GM11168 (cell line): ENCODE measurements around the gene PPARA.

Source experiments
- in situ Hi-C: fragments of 300-500 bp; cut with MboI; formaldehyde crosslinking; loops from one replicate; pipeline ENCODE4 v1.12.0; 2022; ENCODE audit warnings: low sequenced_read_pairs; ENCODE audit not compliant: unreplicated experiment

Gene PPARA

DNA sequence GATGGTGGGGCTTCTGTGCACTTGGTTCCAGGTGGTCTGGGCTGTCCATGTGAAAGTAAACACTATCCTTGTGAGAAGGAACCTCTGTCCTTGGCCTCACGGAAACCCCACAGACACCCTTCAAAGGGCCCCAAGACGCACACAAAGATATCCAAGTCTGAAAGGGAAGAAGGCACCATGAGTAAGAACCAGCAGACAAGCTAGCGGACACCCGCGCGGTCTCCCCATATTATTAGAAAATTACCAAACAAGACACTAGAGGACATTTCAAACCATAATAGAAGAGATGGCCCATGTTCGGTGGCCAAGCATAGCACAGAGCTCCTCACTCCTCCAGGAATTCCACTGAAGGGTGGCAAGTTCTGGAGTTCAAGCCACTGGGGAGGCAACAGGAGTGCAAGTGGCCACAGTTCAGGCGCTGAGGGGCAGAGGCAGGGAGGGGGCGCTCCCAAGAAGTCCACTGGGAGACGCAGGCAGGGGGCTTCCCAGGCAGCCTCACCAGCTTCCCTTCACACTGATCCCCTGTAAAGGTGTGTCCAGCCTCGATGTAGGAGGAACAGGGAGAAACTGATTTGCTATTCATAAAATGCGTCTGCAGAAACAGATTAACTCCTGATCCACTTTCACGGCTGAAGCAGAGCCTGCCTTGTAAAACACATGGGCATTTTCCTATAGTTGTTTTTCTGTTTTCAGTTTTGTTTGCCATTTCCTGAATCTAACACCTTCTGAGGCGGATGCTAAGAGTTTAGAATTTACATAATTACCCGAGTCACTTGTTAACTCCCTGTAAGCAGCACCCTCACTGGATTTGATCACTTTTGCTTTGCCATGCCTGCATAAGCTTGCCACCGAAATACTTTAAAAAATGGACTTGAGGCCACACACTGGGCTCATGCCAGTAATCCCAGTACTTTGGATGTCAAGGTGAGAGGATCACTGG is 9.1 kb upstream of the PPARA start:
- in situ Hi-C loops, result no loop called here

DNA sequence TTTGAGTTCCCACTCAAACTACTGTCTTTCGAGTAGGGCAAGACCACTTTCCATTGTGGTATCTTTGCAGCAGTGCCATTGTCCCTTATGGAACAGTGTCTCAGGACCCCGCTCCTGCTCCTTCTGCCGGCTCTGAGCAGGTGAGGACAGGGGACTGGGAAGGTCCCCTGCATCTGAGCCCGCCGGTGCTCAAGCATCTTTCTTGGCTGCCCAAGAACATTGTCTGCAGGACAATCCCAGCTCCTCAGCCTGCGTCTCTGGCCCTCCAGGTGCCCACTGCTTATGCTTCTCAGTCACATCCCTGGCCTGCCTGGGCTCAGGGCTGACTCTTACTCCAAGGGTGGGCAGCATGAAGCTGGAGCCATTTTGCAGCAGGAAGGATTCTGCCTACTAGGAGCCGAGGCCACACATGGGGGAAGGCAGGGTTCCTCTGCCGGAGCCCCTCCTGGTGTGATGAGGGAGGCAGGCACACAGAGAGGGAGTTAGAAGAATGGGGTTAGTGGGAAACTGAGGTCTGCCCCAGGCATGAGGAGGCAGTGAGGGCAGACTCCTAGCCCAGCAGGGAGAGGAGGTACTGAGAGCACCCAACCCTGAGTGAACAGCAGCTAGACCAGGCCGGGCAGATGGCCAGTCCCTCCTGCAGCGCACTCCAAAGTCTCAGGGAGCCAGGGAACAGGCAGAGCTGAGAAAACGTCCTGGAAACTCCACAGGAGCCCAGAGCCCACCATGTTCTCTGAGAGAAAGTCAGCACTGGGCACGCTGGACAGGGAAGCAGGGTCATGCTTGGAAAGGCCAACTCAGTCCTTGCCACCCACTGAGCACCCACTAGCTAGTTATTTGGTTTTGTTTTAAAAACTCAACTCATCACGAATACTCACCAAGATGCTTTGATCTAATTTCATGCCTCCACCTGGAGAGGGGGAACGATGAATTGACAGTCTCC is 7.5 kb upstream of the PPARA start:
- in situ Hi-C loops, result no loop called here

DNA sequence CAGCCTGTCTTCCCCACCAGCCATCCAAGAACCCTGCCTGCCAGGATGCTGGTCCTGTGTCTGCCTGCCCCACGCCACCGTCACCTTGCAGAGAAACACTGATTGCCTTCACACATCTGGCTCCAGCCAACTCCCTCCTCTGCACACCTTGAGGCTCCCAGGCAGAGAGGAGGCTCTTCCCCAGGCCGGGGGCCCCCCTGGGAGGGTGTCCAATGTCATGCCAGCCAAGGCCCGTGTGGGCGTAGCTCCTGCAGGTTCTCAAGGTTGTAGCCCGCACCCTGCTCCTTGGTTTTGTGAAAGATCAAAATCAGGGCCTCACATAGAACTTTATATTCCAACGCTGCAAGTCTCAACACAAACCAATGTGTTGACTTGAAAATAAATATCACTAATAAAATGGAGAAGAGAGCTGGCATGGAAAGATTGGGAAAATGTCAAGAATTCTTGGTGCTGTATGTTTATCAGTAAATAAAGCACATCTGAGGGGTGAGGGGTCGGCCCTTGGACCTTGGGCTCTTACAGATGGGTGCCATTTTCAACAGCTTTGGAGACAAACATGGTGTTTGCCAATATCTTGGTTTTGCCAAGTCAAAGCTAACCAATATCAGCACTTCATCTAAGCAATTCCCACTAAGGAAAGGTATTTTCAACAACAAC is 6.7 kb upstream of the PPARA start:
- in situ Hi-C loops, result no loop called here

DNA sequence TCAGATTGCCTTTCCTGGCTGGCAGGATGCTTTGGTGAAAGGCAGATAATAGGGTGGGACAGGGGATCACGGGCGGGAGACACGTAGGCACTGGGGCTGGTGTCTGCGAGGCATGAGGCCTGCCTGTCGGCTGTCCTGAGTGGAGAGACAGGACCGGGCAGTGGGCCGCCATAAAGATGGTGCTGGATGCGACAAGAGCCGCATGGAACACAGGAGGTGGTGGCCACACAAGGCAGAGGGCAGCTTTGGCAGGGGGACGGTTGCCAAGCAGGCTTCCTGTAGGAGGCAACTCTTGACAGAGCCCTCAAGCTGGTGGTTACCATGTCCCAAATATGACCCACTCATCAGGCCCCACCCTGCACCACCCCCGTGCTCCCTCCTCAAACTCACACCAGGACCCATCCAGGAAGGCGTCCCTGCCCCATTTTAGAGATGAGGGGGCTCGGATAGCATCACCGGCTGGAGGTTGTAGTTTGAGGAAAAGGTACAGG is 4.9 kb upstream of the PPARA start:
- in situ Hi-C loops, result no loop called here

DNA sequence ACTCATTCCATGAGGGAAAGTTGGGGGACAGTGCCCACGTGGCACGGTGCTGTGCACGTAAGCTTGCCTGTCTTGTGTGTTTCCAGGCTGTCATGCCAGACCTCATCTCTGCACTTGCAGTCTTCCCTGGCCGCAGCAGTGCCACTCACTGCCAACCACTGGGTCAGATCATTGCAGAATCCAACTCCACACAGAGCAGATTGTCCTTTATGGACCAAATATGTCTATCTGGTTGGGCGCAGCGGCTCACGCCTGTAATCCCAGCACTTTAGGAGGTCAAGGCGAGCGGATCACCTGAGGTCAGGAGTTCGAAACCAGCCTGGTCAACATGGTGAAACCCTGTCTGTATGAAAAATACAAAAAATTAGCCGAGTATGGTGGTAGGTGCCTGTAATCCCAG is 4.4 kb upstream of the PPARA start:
- in situ Hi-C loops, result no loop called here

DNA sequence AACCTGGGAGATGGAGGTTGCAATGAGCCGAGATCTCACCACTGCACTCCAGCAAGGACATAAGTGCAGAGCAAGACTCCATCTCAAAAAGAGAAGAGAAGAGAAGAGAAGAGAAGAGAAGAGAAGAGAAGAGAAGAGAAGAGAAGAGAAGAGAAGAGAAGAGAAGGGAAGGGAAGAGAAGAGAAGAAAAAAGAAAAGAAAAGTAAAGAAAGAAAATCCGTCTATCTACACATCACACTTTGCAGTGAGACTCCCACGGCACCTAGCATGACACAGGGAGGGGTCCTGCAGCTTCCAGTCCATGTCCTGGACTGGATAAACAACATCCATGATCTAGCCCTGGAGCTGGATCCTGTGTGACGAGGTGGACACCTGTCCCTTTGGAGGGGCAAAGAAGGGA is 4.0 kb upstream of the PPARA start:
- in situ Hi-C loops, result no loop called here

DNA sequence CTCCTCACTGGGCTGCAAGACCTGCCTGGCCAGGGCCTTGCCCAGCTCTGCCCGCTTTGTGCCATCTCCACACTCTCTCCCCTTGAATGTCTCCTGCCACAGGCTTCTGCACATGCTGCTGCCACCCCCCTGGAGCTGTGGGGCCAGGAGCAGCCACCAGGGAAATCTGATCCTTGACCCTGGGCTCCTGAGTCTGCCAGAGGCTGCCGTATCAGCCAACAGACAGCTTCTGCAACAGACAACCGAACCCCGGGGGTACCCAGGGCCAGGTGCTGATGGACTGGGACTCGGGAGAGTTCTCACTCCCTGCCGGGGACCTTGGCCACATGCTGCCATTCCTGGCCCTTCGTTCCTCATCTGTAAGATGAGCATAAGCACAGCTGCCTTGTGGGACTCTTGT is 3.3 kb upstream of the PPARA start:
- in situ Hi-C loops, result no loop called here

DNA sequence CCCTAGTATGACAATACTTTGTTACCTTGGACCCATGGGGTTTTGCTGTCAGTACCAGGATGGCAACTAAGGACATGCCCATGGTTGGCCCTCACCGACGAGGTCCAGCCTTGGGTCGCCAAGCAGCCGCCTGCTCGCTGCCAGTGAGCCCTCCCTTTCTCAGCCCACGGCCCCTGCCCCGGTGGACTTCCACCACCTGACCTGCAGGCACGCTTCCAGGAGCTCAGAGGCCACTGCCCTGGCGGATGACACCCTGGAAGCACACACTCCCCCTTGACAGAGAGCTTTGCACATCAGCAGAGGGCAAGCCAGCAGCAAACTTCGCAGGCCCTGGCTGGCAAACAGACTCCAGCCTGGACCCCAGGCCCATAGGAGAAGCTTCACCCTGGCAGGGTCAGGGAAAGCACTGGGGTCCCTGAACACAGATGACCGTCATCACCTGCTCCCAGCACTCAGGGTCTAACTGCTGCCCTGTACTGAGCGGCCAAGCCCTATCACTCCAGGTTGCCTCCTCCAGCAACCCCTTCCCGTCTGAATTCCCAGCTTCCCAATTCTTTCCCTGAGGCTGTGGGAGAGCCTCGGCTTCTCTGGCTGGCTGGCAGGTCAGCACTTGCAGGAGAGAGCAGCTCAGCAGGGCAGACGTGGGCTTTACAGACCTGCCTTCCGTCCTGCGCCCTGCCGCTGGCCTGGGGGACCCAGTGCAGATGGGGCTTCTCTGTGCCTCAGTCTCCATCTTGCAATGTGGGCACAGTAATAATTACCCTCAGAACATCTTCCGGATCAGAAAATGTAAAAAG is 2.7 kb upstream of the PPARA start:
- in situ Hi-C loops, result no loop called here

DNA sequence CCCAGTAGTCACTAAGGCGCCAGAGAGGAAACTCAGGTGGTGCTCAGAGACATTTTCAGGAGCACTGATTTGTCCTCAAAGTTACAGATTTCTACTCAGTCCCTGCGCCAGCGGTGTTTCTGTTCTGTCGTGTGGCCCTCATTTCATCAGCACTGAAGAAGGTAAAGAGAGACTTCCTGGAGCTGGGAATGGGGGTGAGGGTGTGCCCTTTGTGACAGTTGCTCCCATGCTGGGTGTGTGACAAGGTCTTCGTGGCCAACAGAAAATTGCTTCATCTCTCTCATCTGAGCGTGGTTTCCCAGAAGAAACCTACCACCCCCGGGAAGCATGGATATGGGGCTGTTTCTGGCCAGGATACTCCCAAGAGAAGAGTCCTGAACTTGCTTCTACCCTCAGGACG is 2.0 kb upstream of the PPARA start:
- in situ Hi-C loops, result no loop called here

DNA sequence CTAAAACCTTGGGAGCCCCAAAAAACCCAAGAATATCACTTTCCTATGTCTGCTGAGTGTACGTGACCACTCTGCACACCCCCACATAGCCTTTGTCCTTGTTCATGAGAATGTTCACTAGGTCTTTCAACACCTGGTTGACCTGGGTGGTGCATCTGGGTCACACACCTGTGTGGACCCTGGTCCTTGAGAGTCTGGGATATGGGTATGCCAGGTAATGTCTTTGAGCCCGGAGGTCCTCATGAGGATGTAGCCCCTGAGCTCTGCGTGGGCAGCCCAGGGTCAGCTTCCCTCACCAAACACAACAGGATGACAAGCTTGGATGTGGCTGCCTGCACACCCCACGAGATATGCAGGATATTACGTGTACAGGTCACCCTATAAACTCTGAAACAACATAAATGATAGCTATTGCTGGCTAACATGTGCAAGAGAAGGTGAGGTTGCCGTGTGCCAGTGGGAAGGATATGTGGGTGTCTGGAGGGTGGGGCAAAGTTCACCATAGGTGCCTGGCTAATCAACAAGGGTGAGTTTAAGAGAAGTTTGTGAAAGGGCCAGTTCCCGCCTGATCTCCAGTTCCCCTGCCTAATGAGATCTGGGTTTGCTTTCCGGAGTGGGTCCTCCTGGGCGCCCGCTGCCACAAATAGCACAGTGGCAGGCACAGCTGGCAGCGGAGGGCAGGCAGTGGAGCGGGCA is 1.4 kb upstream of the PPARA start:
- in situ Hi-C loops, result no loop called here

DNA sequence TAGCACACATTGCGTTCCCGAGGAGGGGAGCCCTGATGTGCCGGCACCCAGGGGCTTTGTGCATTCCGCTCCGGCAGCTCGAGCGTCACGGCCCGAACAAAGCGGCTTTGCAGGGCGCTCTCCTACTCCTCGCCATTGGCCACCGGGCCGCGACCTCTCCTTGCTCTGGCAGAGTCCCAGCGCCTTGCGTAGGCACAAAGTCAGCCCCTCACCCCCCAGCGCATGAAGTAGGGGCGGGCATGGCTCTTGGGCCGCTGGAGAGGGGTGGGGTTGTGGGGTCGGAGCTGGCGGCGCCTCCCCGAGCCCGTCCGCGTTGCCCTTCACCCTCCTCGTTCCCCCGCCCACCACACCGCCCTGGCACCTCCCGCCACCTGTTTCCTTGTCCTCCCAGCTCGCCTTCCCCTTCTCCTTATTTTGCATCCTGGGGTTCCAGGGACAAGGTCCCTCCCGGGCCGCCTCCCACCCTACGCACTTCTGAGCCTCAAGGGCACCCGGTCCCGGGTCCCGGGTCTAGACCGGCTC is 753 bp upstream of the PPARA start:
- in situ Hi-C loops, result no loop called here

DNA sequence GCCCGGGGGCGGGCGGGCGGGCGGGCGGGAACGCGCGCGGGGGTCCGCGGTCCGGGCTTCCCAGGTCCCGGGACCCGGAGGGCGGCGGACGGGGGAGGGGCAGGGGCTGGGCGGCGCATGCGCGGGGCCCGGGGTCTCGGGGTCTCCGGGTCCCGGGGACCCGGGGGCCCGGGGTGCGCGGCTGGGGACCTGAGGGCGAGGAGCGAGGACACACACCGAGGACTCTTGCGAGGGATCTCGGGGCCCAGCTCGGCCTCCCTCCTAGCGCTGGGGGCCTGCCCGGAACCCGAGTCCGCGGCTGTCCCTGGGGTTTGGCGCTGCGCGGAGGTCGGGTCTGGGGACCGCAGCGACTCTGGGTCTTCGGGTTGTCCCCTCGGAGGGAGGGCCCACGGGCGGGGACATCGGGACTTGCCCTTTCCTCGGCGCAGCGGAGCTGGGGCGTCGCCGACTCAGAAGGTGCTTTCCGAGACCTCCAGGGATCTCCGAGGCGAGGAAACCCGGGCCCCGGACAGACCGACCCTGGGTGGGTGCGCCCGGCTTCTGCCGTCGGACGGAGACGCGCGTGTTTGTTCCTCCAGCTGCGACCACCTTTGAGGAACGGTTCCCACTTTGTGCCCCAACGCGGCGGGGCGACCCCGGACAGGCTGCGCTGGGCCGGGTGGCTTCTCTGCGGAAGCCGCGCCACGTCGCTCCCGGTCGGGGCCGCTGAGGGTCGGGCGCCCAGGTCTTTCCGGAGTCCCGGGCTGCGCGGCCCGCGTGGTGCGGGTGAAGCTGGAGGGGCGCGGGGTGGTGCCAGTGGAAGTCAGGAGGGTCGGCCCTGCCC is 540 bp downstream of the PPARA start:
- in situ Hi-C loops, result no loop called here

DNA sequence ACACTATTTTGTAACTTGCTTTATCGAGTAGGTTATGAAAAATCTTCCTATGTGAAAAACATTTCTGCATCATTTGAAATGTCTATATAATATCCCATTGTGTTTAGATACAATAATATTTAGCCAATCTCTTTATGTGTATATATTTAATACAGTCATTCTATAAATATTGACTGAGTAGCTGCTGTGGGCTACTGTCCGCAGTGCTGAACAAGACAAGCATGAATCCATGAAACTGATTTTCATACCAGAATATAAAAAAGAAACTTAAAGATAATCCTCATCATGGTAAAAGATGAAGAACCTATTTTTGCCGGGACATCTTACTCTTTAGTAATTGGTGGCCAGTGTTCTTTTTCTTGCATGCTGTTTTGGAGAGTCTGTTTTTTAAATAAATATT is 3.6 kb downstream of the PPARA start:
- in situ Hi-C loops, result no loop called here

DNA sequence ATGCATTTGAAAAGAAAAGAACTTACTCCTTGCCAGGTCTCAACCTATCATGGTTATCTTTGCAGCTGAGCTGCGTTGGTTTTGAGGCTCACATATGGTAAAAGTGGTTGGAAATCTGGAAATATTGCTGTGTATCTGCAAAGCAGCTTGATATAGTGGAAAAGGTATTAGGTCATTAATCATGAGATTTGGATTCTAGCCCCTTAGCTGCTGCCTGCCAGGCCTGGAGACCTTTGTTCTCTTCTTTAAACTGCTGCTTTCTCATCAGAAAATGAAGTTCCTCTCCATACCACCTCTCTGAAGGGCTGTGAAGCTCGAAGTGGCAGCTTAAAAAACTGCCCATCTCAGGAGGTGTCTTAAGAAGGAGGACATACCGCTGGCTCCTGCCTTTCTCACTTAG is 5.7 kb downstream of the PPARA start:
- in situ Hi-C loops, result no loop called here

DNA sequence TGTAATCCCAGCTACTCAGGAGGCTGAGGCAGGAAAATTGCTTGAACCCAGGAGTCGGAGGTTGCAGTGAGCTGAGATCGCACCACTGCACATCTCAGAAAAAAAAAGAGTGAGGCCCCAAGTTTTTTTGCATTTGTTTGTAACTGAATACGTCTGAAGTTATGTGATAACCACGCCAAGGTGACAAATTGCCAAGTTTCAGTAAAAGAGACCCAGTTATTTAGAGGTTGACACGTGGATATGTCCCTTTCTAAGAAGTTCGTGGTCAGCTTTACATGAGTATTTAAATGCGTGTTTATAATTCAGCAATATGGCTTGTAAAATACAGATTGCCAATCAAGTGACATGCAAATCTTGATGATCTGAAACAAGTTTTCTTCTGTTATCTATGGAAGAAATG is 8.0 kb downstream of the PPARA start:
- in situ Hi-C loops, result no loop called here

DNA sequence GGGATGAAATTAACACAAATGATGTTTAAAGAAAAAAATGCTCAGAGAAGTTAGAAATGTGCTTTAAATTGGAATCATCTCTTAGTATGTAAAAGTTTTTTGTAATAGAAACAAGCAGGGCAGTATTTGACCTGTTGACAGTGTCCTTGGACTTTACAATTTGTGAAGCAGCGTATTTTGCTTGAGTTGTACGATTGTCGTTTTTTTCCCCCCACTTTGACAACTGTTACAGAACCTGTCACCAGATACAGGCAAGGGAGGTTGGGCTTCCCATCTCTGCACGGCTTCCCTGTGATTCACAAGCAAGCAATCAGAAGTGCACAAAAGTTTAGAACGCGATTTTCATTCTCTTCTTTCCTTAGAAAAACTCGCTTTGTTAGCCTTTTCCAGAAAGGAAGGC is 8.9 kb downstream of the PPARA start:
- in situ Hi-C loops, result no loop called here

DNA sequence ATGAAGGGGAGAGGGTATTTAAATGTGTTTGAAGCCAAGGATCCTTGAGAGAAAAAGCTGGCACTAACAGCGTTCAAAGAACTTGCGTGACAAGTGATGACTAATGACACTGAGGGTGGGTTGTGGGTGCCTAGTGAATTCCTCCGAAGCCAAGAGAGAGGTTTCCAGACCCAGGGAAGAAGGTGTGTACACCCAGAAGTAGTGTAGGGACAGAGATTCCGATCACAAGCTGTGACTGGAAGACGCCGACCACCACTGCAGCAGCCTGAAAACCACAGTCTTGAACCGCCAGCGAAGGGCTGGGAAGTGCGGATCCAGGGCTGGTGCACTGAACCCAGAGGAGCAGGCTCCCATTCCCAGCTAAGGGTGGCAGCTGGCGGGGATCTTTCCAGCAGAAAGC is 9.5 kb downstream of the PPARA start:
- in situ Hi-C loops, result no loop called here

DNA sequence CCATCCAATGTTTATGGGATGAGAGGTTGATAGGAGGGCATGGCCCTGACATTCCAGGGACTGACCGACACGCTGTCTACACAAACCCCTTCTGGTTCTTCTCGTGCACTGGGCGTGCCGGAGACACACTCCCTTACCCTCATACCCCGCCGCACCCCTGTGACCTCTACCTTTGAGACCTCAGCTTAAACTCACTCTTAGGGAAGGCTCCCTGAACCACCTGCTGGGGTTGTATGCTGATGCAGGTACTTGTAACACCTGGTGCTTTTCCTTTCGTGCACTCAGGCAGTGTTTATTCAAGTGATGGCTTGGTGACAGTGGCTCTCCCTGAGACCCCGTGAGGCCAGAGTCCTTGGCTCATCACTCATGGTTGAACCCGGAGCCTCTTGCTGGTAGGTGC is 12.0 kb downstream of the PPARA start:
- in situ Hi-C loops, result no loop called here
